ENCODE data around the gene ANKRD17.

DNA sequence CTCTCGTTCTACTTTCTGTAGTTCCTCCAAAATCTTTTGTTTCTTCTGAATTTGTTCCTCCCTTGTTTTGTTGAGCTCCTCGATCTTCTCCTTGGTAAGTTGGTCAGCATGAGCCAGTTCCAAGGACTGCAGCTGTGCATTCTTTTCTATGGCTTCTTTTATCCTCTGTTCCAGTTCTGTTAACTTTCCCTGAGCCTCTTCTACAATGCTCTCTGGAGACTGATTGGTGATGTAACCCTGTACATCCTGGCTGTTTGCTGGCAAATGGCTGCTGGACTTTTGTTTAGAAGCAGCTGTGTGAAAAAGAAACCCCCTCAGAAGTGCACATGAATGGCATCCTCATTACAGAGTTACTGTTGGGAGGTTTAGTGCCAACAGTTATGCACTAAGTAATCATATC is 118.6 kb downstream of the ANKRD17 start:
- TF ChIP-seq CTCF (IDR thresholded peaks at IDR 0.05) (no peak), RFX5 (IDR thresholded peaks at IDR 0.05; ENCODE audit: low read length) (no peak), TAF1 (IDR thresholded peaks at IDR 0.05; ENCODE audit: borderline replicate concordance, low read depth, low read length) (no peak), EZH2phosphoT487 (IDR thresholded peaks at IDR 0.05; ENCODE audit: borderline replicate concordance, low read depth) (no peak), RAD21 (IDR thresholded peaks at IDR 0.05; ENCODE audit: low read length) (no peak), FOXJ3 (CRISPR knock-in tag; IDR thresholded peaks at IDR 0.05) (no peak), POLR2AphosphoS5 (IDR thresholded peaks at IDR 0.05; ENCODE audit: low read depth, low read length) (no peak), REST (IDR thresholded peaks at IDR 0.05; ENCODE audit: low read depth, low read length) (no peak), NRF1 (IDR thresholded peaks at IDR 0.05; ENCODE audit: low read depth, low read length) (no peak), CHD2 (IDR thresholded peaks at IDR 0.05; ENCODE audit: low read length, partially characterized antibody) (no peak), IRF3 (IDR thresholded peaks at IDR 0.05; ENCODE audit: low read depth, low read length) (no peak), YY1 (IDR thresholded peaks at IDR 0.05; ENCODE audit: low read depth) (no peak), FOXM1 (IDR thresholded peaks at IDR 0.05; ENCODE audit: low read depth) (no peak), RXRA (IDR thresholded peaks at IDR 0.05; ENCODE audit: borderline replicate concordance, low read depth) (no peak)

All from SK-N-SH (cell line).